Measurements from ENCODE around the gene AMPD1.

The AMPD1 gene

DNA sequence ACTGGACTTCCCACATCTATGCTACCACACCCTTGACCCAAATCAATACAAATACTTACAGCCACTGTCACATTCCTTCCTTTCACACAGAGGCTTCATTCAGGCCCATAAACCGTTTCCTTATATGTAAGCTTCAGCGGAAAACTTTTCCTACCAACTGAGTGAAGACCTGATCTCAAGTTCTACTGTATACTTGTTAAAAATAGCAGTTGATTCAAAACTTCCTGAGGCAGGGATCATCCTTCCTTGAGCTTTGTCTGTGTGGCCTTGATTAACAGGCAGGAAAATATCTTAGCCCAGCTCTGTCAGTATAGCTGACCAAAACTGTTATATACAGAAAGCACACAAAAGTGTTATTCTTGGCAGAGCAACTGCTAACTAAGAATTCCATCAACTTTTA, 68.2 kb downstream of the AMPD1 start:
- no peak for DNase-seq

DNA sequence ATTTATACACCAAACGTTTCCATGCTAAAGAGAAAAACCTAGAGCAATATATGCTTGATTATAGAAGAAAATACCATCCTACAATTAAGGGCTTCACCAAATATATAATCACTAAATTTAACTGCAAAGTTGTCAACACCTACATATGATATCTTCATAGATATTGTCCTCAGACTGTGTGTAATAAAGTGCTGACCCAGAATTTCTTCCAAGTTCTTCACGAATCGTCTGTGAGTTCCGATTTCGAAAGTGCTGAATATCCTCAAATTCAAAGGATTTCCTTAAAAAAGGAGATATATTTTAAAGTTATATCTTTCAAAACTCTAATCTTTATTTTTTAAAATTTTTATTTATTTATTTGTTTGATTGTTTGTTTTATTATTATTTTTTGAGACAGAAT, 72.0 kb downstream of the AMPD1 start:
- DNase-seq, result no peak
